ENCODE measurements around the gene PBRM1. TPM values are rescaled to one million over a fixed set of nuclear protein-coding genes. Genes with fewer than 3 reads are reported as not detected.

The PBRM1 gene
- polyA plus RNA-seq, 1 donor: 37.5 TPM

DNA sequence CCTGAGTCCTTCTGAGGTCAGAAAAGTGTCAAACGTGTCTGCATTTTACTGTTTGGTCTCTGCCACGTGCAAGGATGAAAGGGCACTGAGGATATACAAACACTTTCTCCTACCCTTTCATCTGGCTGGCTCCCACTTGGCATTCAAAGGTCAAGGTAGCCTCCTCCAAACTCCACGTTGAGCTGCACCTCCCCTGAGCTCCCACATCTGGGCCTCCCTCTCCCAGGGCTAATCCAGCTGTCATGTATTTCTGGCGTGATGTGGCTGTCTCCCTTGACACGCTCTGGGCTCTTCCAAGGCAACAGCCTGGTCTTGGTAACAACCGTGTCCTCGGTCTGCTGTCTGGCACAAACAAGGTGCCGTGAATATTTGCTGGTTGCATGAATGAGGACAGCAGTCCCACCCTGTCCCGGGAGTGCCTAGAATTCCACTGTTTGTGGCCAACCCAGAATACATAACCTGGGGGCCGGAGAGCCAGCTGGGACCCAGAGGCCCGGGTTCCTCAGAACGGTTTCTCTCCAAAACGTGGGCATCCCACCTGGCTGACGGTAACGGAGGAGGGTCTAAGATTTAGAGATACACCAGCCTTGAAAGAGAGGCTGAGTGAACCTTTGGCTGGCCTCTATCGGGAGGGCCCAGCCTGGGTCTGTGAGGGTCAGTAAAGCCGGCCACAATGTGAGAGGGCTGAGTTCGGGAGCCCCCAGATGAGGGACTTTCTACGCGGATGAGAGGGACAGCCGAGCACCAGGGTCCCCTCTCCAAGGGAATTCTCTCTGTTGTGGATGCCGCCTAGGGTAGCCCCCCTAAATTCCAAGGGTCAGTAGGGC is 19.1 kb upstream of the PBRM1 start:
- no CpG with 5 or more reads among the region's 22 CpGs for WGBS (ENCODE audit: insufficient coverage, low lambda C conversion rate)
- H3K4me3 ChIP-seq (ENCODE audit: low read length): peak overlapping the region; percentile 89
- DNase-seq: peak; percentile 31 to 67
- peaks cover 11% of the 10 kb centered on the region for H3K36me3 ChIP-seq (ENCODE audit: control insufficient read depth, insufficient read depth, low read length)
- H3K27me3 ChIP-seq (ENCODE audit: control insufficient read depth, insufficient read depth, low read length): no peaks in the 10 kb centered on the region
- peak overlapping the region; percentile 70 for H3K27ac ChIP-seq (ENCODE audit: low read length)
- H3K4me1 ChIP-seq (ENCODE audit: control insufficient read depth, insufficient read depth, low read length): peaks cover 13% of the 10 kb centered on the region
- no peaks in the 10 kb centered on the region for H3K9me3 ChIP-seq (ENCODE audit: control insufficient read depth, low read depth, low read length)

DNA sequence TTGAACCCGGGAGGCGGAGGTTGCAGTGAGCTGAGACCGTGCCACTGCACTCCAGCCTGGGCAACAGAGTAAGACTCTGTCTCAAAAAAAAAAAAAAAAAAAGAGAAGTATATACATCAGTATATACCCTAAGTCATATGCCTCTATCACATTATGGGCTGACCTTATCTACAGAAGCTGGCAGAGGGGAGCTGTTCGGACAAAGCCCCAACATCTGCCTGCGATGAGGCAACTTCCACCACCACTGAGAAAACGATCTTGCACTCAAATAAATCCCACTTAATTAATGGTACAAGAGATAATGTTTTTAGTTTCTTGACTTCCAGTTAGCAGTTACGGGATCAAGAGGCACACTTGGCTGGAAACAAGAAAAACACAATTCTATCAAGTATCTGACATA is 17.6 kb upstream of the PBRM1 start:
- Histone ChIP-seq H3K9me3 (ENCODE audit: control insufficient read depth, low read depth, low read length) (no peaks in the 10 kb centered on the region), H3K27me3 (ENCODE audit: control insufficient read depth, insufficient read depth, low read length) (no peaks in the 10 kb centered on the region), H3K36me3 (ENCODE audit: control insufficient read depth, insufficient read depth, low read length) (peaks cover 11% of the 10 kb centered on the region), H3K4me3 (ENCODE audit: low read length) (no peak overlapping the region), H3K27ac (ENCODE audit: low read length) (no peak overlapping the region), H3K4me1 (ENCODE audit: control insufficient read depth, insufficient read depth, low read length) (peaks cover 13% of the 10 kb centered on the region)
- no peak for DNase-seq
- 94% methylated on average over 3 of the region's 7 CpGs for WGBS (ENCODE audit: insufficient coverage, low lambda C conversion rate)

GRCh38 chr3:52697632-52697965 is 11.9 kb upstream of the PBRM1 start:
- peaks cover 50% of the 10 kb centered on the region for H3K36me3 ChIP-seq (ENCODE audit: control insufficient read depth, insufficient read depth, low read length)
- H3K9me3 ChIP-seq (ENCODE audit: control insufficient read depth, low read depth, low read length): no peaks in the 10 kb centered on the region
- no peak overlapping the region for H3K4me3 ChIP-seq (ENCODE audit: low read length)
- no CpG with 5 or more reads among the region's 4 CpGs for WGBS (ENCODE audit: insufficient coverage, low lambda C conversion rate)
- DNase-seq: no peak
- H3K27ac ChIP-seq (ENCODE audit: low read length): no peak overlapping the region
- no peaks in the 10 kb centered on the region for H3K27me3 ChIP-seq (ENCODE audit: control insufficient read depth, insufficient read depth, low read length)
- no peaks in the 10 kb centered on the region for H3K4me1 ChIP-seq (ENCODE audit: control insufficient read depth, insufficient read depth, low read length)

- Histone ChIP-seq H3K4me3 (ENCODE audit: low read length) (no peak overlapping the region), H3K27ac (ENCODE audit: low read length) (no peak overlapping the region), H3K27me3 (ENCODE audit: control insufficient read depth, insufficient read depth, low read length) (no peaks in the 10 kb centered on the region), H3K36me3 (ENCODE audit: control insufficient read depth, insufficient read depth, low read length) (peaks cover 52% of the 10 kb centered on the region), H3K9me3 (ENCODE audit: control insufficient read depth, low read depth, low read length) (no peaks in the 10 kb centered on the region), H3K4me1 (ENCODE audit: control insufficient read depth, insufficient read depth, low read length) (no peaks in the 10 kb centered on the region)
- DNase-seq: no peak
- no CpG with 5 or more reads among the region's 2 CpGs for WGBS (ENCODE audit: insufficient coverage, low lambda C conversion rate)
Observed at GRCh38 chr3:52696830-52697631, 11.3 kb upstream of the PBRM1 start.

GRCh38 chr3:52695798-52696671 is 10.3 kb upstream of the PBRM1 start:
- Histone ChIP-seq H3K36me3 (ENCODE audit: control insufficient read depth, insufficient read depth, low read length) (peaks cover 60% of the 10 kb centered on the region), H3K27ac (ENCODE audit: low read length) (no peak overlapping the region), H3K4me1 (ENCODE audit: control insufficient read depth, insufficient read depth, low read length) (no peaks in the 10 kb centered on the region), H3K4me3 (ENCODE audit: low read length) (no peak overlapping the region), H3K27me3 (ENCODE audit: control insufficient read depth, insufficient read depth, low read length) (no peaks in the 10 kb centered on the region), H3K9me3 (ENCODE audit: control insufficient read depth, low read depth, low read length) (no peaks in the 10 kb centered on the region)
- DNase-seq: no peak
- WGBS (ENCODE audit: insufficient coverage, low lambda C conversion rate): 100% methylated on average over 1 of the region's 4 CpGs

DNA sequence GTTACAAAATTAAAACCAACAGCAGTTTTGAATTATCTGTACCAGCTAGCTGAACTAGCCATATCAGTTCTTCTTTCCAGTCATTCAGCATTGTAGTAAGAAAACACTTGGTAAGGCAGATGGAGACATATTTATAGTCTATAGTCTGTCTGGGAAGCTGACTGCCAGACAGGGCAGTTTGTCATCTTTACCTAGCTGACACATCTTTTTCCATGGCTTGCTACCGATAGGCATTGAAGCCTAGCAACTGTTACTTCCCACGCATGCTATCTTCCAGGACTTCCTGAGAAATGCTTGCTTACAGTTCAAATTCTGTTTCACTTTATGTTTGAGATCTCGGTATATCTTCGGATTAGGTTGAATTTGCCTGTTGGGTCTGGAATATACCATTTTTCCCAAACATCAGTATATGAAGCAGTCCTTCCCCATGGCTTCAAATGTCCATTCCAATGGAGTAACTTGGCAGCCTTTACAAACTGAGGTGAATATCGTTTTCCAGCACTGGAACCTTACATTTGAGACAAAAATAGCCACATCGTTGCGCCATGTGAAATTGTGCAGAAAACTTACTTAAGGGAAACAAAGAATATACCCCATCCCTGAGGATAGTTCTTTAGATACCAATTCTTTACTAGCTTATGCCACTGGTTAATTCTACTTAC is 8.9 kb upstream of the PBRM1 start:
- Histone ChIP-seq H3K36me3 (ENCODE audit: control insufficient read depth, insufficient read depth, low read length) (peaks cover 68% of the 10 kb centered on the region), H3K27ac (ENCODE audit: low read length) (no peak overlapping the region)
- DNase-seq: no peak

DNA sequence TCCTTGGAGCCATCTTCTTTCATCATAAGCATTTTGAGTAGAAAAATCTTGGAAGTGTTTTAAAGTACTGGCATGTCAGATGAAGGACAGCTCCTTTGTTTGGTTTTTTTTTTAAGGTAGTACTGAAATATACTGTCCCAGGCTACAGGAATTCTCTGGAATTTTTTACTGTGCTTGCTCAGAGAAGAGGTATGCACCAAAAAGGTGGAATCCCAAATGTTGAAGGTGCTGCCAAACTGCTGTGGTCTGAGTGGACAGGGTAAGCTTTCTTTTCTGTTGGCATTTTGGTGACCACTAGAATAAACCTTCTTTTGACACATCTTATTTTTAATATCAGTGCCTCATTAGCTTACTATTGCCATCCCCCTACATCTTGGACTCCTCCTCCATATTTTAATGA is 7.4 kb upstream of the PBRM1 start:
- peaks cover 80% of the 10 kb centered on the region for H3K36me3 ChIP-seq (ENCODE audit: control insufficient read depth, insufficient read depth, low read length)
- H3K4me1 ChIP-seq (ENCODE audit: control insufficient read depth, insufficient read depth, low read length): peaks cover 6% of the 10 kb centered on the region
- no peak for DNase-seq
- no peak overlapping the region for H3K4me3 ChIP-seq (ENCODE audit: low read length)
- H3K27ac ChIP-seq (ENCODE audit: low read length): no peak overlapping the region
- no peaks in the 10 kb centered on the region for H3K9me3 ChIP-seq (ENCODE audit: control insufficient read depth, low read depth, low read length)
- H3K27me3 ChIP-seq (ENCODE audit: control insufficient read depth, insufficient read depth, low read length): no peaks in the 10 kb centered on the region

More for the DNA sequence above, 8.9 kb upstream of the PBRM1 start:
- Histone ChIP-seq H3K9me3 (ENCODE audit: control insufficient read depth, low read depth, low read length) (no peaks in the 10 kb centered on the region), H3K4me1 (ENCODE audit: control insufficient read depth, insufficient read depth, low read length) (no peaks in the 10 kb centered on the region), H3K27me3 (ENCODE audit: control insufficient read depth, insufficient read depth, low read length) (no peaks in the 10 kb centered on the region), H3K4me3 (ENCODE audit: low read length) (no peak overlapping the region)
- no CpG with 5 or more reads among the region's 7 CpGs for WGBS (ENCODE audit: insufficient coverage, low lambda C conversion rate)

DNA sequence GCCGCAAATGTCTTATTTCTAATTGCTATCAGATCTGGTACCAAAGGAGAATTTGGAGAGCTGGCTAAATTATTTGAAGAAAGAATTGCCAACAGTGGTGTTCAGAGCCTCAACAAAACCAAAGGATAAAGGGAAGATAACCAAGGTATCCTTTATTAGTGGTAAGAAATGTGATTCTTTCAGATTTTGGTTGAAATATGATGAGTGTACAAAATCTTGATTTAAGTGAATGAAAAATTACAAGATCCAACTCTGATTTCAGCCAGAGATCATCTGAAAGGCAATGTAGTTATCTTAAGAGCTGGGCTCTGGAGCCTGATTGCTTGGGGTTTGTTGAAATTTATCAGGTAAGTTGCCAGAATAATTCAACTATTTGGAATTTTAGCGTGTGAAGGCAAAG is 4.8 kb upstream of the PBRM1 start:
- no peak overlapping the region for H3K27ac ChIP-seq (ENCODE audit: low read length)
- no peaks in the 10 kb centered on the region for H3K27me3 ChIP-seq (ENCODE audit: control insufficient read depth, insufficient read depth, low read length)
- H3K4me3 ChIP-seq (ENCODE audit: low read length): no peak overlapping the region
- H3K9me3 ChIP-seq (ENCODE audit: control insufficient read depth, low read depth, low read length): no peaks in the 10 kb centered on the region
- DNase-seq: no peak
- H3K4me1 ChIP-seq (ENCODE audit: control insufficient read depth, insufficient read depth, low read length): peaks cover 14% of the 10 kb centered on the region
- WGBS (ENCODE audit: insufficient coverage, low lambda C conversion rate): no CpG with 5 or more reads among the region's 2 CpGs
- H3K36me3 ChIP-seq (ENCODE audit: control insufficient read depth, insufficient read depth, low read length): peaks cover 74% of the 10 kb centered on the region

- H3K36me3 ChIP-seq (ENCODE audit: control insufficient read depth, insufficient read depth, low read length): peaks cover 64% of the 10 kb centered on the region
- H3K4me3 ChIP-seq (ENCODE audit: low read length): no peak overlapping the region
- H3K27ac ChIP-seq (ENCODE audit: low read length): no peak overlapping the region
- no peaks in the 10 kb centered on the region for H3K9me3 ChIP-seq (ENCODE audit: control insufficient read depth, low read depth, low read length)
- H3K27me3 ChIP-seq (ENCODE audit: control insufficient read depth, insufficient read depth, low read length): no peaks in the 10 kb centered on the region
- DNase-seq: no peak
- peaks cover 14% of the 10 kb centered on the region for H3K4me1 ChIP-seq (ENCODE audit: control insufficient read depth, insufficient read depth, low read length)
- WGBS (ENCODE audit: insufficient coverage, low lambda C conversion rate): 89% methylated on average over 1 of the region's 3 CpGs
Observed at GRCh38 chr3:52689151-52689550, 3.4 kb upstream of the PBRM1 start.

GRCh38 chr3:52688266-52688665 is 2.6 kb upstream of the PBRM1 start:
- no peaks in the 10 kb centered on the region for H3K9me3 ChIP-seq (ENCODE audit: control insufficient read depth, low read depth, low read length)
- 24% methylated on average over 2 of the region's 6 CpGs for WGBS (ENCODE audit: insufficient coverage, low lambda C conversion rate)
- H3K4me3 ChIP-seq (ENCODE audit: low read length): no peak overlapping the region
- H3K36me3 ChIP-seq (ENCODE audit: control insufficient read depth, insufficient read depth, low read length): peaks cover 56% of the 10 kb centered on the region
- DNase-seq: no peak
- H3K27ac ChIP-seq (ENCODE audit: low read length): no peak overlapping the region
- H3K4me1 ChIP-seq (ENCODE audit: control insufficient read depth, insufficient read depth, low read length): peaks cover 19% of the 10 kb centered on the region
- H3K27me3 ChIP-seq (ENCODE audit: control insufficient read depth, insufficient read depth, low read length): no peaks in the 10 kb centered on the region
